ENCODE measurements around the gene PHEX.

GRCh38 chrX:22040184-22040583 lies 8.1 kb downstream of the PHEX start:
- TF ChIP-seq, protein P1, sequence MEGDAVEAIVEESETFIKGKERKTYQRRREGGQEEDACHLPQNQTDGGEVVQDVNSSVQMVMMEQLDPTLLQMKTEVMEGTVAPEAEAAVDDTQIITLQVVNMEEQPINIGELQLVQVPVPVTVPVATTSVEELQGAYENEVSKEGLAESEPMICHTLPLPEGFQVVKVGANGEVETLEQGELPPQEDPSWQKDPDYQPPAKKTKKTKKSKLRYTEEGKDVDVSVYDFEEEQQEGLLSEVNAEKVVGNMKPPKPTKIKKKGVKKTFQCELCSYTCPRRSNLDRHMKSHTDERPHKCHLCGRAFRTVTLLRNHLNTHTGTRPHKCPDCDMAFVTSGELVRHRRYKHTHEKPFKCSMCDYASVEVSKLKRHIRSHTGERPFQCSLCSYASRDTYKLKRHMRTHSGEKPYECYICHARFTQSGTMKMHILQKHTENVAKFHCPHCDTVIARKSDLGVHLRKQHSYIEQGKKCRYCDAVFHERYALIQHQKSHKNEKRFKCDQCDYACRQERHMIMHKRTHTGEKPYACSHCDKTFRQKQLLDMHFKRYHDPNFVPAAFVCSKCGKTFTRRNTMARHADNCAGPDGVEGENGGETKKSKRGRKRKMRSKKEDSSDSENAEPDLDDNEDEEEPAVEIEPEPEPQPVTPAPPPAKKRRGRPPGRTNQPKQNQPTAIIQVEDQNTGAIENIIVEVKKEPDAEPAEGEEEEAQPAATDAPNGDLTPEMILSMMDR (IDR thresholded peaks at IDR 0.05; ENCODE audit: insufficient read depth, low read length) = no peak
- TF ChIP-seq POLR2AphosphoS5 (IDR thresholded peaks at IDR 0.05; ENCODE audit: low read depth) = no peak
